HG03097 (cell line): ENCODE measurements around the gene CLDN8.

Experiments used
- ATAC-seq: cut with Tn5 transposase; IDR thresholded peaks from one replicate; pipeline ENCODE4 v1.9.1; 2021; ENCODE audit not compliant: unreplicated experiment, low FRiP score

Gene CLDN8

DNA sequence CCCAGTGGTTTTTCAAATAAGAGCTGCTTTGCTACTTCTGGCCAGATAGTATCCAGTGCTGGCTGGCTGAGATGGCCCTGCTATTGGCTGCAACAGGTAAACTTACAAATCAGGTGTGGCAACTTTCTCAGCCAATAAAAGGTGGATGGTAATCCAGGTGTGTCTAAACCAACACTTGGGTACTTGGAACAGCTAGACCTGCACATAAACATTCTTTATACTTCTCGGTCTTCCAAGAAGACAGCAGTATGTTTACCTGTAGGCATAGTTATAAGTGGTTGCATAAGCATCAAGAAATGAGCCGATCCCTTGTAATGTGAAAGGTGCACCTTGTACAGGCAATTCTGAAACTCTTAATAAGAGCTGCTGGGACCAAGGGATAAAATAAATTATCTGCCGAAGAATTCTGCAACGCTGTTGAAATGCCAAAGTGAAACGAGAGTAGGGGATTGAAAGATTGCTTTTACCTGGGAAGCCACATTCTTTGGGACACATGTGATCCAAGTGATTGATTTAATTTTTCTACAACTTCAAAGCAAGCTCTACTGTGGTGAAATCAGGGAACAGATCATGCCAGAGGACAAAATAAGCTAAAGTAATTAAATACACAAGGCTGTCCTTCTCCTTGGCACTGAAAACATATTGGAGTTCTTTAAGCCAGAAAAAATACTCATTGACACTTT, at the start of gene CLDN8:
Gene CLDN8, minus strand, starts transcription at position 57 of the 683 bp plus-strand sequence. CDS start 172 bp downstream, outside the sequence.
- ATAC-seq, result no peak

DNA sequence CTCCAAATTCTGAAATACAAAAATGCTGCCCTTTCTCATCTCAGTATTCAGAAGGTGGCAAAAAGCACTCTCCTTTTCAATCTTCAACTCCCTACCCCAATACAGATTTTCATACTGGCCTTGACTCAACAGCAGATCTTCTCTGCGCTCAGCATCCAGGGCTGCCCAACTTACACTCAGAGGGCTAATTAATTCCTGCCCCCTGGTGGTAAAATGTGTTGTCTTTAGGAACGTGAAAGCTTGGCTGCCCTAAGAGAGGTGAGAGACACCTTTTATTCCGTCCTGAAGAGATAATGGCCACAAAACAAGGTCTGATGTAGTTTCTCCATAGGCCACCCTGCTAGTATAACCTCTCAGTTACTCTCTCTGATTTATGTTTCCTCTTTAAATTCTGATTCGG, 41.9 kb upstream of the CLDN8 start:
- no peak for ATAC-seq

DNA sequence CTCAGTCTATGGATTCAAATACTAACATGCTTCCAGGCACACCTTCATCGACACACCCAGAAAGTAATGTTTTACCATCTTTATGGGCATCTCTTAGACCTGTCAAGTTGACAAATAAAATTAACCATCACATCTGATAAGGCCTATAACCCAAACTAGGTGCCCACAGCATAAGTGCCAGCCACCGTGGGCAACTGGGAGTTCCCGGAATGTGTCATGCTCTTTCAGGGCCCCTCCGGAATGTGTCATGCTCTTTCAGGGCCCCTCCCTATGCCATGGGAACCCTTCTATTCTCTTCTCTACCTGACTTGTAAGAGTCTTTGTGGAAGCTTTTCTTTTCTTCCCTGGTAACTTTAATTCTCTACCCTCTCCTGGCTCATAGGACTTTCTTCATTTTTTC, 40.2 kb upstream of the CLDN8 start:
- no peak for ATAC-seq

DNA sequence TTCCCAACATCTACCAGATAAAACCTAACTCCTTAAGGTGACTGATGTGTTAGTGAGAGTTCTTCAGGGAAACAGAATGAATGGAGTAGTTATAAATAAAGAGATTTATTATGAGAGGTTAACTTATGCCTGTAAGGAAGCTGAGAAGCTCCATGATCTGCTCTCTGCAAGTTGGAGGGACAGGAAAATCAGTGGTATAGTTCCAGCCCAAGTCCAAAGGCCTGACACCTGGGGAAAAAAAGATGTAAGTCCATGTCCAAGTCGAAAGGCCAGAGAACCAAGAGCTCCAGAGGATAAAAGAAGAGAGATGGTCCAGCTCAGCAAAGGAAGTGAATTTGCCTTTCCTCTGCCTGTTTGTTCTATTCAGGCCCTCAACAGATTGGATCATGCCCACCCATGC, 39.8 kb upstream of the CLDN8 start:
- ATAC-seq, result no peak

DNA sequence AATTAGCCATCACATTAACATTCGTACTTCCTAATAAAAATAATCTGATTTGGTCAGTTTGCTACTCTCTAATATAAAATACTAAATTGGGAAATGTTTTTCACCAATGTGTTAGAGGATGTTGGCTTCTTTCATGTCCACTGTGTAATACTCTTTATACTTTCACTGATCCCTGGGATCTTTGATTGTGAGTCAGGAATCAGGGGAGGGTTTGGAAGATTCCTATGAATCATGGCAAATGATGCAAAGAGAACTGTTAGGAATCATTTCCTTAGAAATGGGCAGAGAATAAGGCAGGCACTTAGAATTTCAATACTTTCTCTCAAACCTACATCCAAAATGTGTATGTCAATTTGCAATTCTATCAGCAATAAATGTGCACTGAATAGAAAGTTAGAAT, 35.9 kb upstream of the CLDN8 start:
- ATAC-seq, result no peak

DNA sequence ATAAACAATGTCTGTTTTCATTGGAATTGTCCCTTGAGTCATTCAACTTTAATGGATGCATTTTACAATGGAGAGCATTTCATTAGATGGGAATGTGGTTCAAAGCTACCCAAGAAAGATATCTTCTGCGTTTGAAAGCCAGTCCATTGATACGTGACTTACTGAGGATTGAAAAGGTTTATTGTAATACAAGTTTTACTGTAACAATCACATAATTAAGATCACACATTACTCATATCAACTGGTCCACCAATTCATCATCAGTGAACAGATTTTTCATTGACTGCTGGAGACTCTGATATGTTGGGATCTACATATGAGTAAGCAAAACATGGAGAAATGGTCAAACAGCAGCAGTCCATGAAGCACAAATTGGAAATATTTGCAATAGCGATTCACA, 34.0 kb upstream of the CLDN8 start:
- no peak for ATAC-seq

DNA sequence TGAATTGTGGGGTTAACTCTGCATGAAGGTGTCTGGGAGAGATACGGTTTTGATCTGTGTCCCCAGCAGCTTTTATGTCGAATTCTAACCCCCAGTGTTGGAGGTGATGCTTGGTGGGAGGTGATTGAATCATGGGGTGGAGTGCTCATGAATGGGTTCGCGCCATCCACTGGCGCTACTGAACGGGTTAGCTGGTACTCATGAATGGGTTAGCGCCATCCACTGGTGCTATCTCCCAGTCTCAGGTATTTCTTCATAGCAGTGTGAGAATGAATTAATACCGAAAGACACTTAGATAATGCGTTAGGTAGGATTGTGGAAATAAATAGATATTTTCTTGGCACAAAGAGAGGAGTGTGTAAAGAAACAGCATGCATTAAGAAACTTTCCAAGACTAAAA, 32.9 kb upstream of the CLDN8 start:
- no peak for ATAC-seq

DNA sequence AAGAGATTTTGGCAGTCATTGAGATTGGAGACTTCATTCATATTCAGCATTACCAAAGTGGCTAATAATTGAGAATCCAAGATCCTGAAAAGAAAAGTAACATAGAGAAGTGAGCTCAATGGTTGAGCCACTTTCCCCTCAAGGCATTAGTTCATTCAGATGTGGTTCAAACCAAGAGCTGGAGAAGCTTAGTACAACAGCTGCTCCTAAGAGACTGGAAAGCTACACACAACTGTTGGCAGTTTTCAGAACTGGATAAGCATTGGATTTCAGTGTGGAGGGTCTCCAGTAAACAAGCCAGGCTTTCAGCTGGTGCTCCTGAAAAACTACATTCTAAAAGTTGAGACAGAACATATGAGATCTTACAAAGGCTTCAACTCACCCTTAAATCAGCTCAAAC, 29.2 kb upstream of the CLDN8 start:
- ATAC-seq, result no peak

DNA sequence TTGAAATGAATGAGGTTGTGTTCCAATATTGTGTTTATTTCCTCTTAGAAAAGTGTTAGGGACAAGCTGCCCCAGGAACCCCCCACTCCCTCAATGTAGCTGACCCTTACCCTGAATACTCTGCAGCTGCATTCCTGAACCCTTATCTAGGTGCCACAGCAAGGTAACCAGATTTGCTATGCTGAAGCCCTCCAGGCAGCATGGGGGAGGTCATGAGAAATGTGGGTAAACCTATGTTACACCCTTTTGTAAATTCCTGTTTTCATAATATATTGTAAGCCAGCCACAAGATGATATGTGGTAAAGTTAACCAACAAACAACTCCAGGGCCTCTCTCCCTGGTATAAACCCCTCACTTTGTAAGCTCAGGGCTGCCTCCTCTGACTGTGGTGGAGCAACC, 27.8 kb upstream of the CLDN8 start:
- ATAC-seq, result no peak

DNA sequence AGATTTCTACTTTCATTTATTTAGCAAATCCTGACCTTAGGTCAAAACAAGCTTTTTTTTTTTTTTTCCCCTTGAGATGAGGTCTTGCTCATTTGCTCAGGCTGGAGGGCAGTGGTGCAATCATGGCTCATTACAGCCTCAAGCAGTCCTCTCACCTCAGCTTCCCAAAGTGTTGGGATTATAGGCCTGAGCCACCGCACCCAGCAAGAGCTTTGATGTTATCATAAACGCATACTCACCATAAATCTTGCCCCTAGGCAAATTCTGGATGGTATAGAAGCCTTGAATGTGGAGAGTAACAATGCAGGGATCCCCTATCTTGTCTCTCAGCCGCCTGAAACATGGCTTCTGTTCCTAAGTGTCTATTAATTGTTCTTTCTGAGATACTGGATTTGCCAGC, 24.8 kb upstream of the CLDN8 start:
- ATAC-seq, result no peak

DNA sequence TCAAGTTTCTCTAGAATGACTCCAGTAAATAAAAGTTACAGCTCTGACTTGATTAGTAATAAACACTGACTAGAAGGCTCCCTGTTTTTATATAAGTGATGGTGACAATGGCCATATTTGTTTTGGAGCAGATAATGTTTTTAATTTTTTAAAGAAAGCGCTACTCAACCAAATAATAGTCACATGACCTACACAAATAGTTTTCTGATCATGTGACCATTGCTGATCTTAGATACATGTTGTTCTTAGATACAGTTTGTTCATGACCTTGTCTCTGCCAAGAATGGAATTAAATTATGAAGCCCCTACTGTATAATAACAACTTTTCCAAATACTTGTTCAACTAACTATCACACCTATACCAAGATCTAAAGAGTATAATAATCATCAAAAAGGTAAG, 22.3 kb upstream of the CLDN8 start:
- ATAC-seq, result no peak

DNA sequence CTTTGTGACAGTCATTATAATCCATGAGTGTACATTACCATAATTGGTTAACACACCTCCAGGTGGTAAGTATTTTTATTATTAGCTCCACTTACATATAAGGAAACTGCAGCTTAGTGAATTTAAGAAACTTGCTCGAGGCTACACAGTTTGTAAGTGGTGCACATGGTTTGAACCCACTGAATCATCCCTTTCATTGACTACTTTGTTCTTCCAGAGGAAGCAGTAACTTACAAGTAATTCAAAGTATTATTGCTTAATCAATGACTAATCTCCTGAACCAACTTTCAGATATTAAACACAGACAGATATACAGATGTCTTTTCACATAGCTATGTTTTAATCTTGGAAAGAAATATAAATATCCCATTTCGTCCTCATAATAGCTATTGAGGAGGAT, 18.7 kb upstream of the CLDN8 start:
- ATAC-seq, result no peak

DNA sequence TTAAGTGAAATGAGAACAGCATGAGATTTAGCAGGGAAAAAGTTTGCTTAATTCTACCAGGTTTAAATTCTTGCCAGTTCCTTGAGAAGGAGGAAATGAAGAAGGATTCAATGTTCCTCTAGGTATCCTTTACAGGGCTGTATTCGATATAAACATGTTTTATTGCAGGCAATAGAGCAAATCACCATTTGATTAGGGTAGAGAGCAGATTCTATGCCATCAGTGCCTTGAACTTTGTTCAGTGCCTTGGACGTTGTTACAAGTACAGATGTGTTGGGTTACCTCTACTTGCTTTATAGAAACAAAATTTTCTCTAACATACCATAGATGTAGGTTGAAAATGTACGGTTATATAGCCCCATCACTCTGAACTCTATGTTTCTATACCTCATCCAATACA, 18.2 kb upstream of the CLDN8 start:
- ATAC-seq, result no peak

DNA sequence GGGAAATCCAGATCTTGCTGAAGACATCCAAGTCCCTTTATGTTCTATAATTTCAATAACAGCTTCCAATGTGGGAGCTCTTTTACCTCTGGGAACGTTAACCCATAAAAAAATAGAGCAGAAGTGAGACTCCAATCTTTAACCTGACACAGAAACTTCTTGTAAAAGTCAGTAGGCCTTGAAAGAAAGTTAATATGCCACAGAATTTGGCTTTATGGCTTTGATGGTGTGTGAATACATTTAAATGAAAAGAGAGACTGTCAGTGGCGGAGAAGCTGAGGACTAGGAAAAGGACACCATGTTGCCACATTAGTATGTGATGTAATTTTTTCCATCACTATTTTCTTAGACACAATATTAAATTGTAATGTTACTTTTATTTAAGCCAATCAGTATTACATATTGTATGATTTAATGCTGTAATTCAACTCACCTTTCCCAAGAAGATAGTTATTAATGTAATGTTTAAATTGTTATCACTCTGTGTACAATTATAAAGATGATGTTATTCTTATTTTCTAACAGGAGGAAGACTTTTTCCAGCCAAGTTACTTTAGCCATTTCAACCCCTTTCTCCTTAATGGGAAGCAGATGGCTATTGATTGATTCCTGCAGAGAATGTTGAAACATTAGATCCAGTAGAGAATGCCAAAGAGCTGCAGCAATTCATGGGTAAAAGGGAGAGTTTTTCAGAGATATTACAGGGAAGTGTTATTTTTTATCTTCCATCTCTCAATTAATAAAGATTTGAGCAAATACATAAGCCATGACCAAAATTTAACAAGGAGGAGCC, 17.5 kb upstream of the CLDN8 start:
- no peak for ATAC-seq

DNA sequence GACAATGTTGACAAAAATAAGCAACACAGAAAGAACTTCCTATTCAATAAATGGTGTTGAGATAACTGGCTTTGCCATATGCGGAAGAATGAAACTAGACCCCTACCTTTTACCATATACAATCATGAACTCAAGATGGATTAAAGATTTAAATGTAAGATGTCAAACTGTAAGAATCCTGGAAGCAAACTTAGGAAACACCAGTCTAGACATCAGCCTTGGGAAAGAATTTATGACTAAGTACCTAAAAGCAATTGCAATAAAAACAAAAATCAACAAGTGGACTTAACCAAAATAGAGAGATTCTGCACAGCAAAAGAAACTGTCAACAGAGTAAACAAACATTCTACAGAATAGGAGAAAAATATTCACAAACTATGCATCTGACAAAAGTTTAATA, 16.1 kb upstream of the CLDN8 start:
- no peak for ATAC-seq

DNA sequence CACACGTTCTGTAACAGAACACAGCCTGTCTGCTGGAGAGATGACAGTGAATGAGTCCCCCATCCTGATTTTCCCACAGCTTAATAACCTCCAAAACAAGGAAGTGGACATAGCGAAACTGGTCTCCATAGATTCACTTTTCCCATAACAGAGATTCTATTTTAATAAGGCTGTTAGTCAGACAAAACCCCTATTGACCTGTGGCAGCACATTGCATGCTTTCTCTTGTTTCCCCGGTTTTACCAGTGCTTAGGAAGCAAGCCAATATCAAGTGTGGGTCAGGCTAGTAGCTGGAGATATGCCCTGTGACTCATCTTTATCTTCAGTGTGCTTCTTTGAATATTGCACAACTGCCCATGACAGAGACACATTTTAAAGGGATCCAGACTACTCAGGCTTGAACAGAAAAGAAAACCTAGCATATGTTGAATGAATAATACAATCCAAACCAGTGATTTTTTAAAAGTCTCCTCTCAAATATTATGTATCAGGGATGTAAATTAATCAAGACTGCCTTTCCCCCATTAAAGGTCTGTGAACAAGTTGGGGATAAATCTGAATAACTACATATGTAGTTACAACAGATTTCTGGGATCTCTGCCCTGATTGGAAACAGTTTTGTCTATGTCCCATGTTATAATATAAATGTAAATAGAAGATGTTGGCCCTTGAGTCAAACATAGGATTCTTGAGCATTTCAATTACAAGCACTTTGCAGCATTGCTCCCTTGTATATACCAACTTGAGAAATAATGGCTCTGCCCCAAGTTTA, 11.9 kb upstream of the CLDN8 start:
- no peak for ATAC-seq

DNA sequence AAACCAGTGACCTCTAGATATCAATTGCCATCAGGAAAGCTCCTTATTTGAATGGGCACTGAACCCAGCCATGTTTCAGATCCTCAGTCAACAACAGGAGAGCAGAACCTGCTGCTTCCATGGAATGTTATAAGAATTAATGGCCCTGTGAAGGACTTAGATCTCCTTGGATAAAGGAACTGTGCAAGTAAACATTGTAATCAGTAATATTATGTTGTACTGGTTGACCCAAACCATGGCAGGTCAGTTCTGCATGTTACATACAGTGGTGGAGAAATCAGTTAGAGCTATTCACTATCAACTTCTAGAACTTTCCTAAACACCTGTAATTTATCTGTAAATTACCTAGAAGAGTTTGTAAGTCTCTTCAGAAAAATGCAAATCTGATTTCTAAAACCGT, 11.2 kb upstream of the CLDN8 start:
- no peak for ATAC-seq

DNA sequence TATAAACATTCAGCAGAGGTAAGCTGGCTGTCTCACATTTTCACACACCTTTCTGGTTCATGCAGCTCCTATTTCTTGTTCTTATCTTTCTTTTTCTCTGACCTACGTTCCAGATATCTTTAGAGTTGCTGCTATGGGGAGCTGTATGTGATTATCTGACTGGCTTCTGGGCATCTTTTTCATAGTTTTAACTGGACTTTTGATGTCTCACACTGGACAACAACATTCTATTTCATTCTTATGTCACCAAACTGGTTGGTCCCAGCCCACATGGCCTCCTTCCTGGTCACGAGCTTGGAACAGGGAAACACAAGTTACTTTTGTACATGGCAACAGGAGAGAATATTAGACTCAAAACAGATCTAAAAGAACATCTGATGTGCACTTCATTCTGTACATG, 7.7 kb upstream of the CLDN8 start:
- no peak for ATAC-seq

DNA sequence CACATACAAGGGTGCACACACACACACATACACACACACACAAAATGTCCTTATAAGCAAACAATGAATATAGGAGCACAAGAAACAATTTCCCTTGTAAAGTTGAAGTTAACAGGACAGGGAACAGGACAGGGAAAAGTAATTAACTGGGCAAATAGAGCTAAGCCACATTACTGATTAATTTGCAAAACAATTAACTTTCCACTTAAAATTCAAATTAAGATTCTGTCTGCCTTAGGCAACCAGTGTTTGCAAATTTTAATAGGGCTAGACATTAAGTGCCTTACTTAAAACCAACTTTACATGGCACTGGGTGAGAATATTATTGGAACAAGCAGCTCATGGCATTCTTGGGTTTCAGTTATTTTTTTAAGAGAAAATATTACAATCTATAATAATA, 6.8 kb upstream of the CLDN8 start:
- ATAC-seq, result no peak

DNA sequence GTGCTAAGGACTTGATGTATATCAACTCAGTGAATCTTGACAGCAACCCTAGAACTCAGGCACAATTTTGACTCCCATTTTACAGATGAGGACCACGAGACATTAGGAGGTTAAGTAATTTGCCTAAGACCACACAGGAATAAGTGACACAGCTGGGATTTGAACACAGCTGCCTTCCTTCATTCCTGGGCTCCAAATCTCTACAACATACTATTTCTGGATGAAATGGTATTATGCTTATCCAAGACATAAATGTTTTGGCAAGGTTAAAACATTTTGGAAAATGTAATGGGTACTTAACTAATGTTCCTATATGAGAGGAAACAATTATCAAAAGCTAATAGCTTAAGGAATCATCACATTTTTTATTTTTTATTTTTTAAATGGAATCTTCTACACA, 4.8 kb downstream of the CLDN8 start:
- ATAC-seq, result no peak

DNA sequence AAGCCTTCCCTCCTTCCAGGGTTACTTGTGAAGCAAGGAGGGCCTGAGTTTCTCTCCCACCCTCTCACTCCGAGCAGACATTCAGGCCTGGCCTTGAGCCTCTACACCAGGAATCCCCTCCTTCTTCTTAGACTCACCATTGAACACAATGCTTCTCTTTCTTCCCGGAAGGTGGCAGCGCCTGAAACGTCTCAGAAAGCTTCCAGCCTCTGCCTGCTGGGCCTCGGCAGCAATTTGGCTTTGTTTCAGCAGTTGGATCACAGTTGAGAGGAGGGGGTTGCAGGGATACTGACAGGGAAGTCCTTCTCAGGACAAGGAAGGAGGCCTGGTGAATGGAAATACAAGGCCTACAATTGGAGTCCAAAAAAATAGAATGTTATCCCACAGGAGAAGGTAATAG, 6.3 kb downstream of the CLDN8 start:
- ATAC-seq, result no peak

DNA sequence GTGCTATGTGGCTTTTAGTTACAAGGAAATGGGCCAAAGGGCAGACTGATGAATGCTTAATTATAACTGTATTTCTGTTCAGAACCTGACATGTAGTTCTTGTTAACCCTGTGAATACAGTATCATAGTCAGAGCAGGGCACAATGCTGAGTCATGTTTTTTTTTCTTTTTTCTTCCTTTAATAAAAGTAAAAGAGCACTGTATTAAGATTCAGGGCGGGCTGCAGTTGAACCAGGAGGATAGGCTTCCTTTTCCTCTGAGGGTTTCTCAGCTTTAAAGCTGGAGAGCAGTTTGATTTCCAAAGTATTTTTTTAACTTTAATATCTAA, 8.7 kb downstream of the CLDN8 start:
- no peak for ATAC-seq
